H1 (cell line): ENCODE results near the gene TIAL1. TPM values are rescaled to one million over a fixed set of nuclear protein-coding genes. Genes with fewer than 3 reads are reported as not detected.

Experiments used
- CTCF ChIA-PET: fragments of 300-600 bp; sonication (Branson Sonifier 250); formaldehyde crosslinking; loops from one replicate; lab custom pipeline; 2021; ENCODE audit not compliant: partially characterized antibody; lab: Charles Lee
- POLR2A ChIA-PET: fragments of 300-600 bp; sonication (Branson Sonifier 250); formaldehyde crosslinking; loops from one replicate; lab custom pipeline; 2021; ENCODE audit warnings: inconsistent platforms; ENCODE audit not compliant: partially characterized antibody; lab: Charles Lee
- DNase-seq, 2 experiments: peaks; one replicate each; pipeline versions ENCODE4 v3.0.0 to v3.0.0-alpha.2; 2010 to 2022; ENCODE audit warnings: low spot score in 2 of 2, low read depth in 1 of 2, mixed read lengths in 1 of 2
- FAIRE-seq: peaks from 2 replicates; lab custom pipeline; 2011; peaks lifted over from hg19 to GRCh38; lab: Jason Lieb, UNC
- H2AFZ ChIP-seq: 2 replicates; pipeline ENCODE4 v1.8.1; 2012; ENCODE audit warnings: low read length, inconsistent platforms
- H2AK5ac ChIP-seq: 2 replicates; pipeline ENCODE4 v1.6.1; 2013; ENCODE audit warnings: low read depth, low read length
- H2BK120ac ChIP-seq: replicated peaks from 2 replicates; pipeline ENCODE3; 2013; ENCODE audit warnings: low read depth, low read length, inconsistent platforms
- H2BK12ac ChIP-seq: 2 replicates; pipeline ENCODE4 v1.6.1; 2013; ENCODE audit warnings: low read depth, low read length
- H2BK15ac ChIP-seq: 2 replicates; pipeline ENCODE4 v1.6.1; 2013; ENCODE audit warnings: low read length
- H2BK20ac ChIP-seq: 2 replicates; pipeline ENCODE4 v1.6.1; 2013; ENCODE audit warnings: low read length
- H2BK5ac ChIP-seq: 2 replicates; pipeline ENCODE4 v1.6.1; 2013; ENCODE audit warnings: low read depth, low read length
- H3K14ac ChIP-seq: 2 replicates; pipeline ENCODE4 v1.6.1; 2013; ENCODE audit warnings: inconsistent platforms; ENCODE audit not compliant: insufficient read length
- H3K18ac ChIP-seq: 2 replicates; pipeline ENCODE4 v1.6.1; 2013; ENCODE audit warnings: low read length; ENCODE audit errors: extremely low read depth
- H3K23ac ChIP-seq: 2 replicates; pipeline ENCODE4 v1.6.1; 2013; ENCODE audit warnings: inconsistent platforms; ENCODE audit not compliant: insufficient read length
- H3K23me2 ChIP-seq: 2 replicates; pipeline ENCODE4 v1.6.1; 2013; ENCODE audit warnings: low read depth, low read length
- H3K27ac ChIP-seq: 2 replicates; pipeline ENCODE4 v1.6.1; 2011; ENCODE audit warnings: low read depth, low read length, inconsistent platforms
- H3K27me3 ChIP-seq, 4 experiments: replicated peaks in 1 of 4; 1 replicate in 1 of 4; 2 replicates in 3 of 4; pipeline versions ENCODE4 v1.6.1 to v1.8.1; 2011 to 2013; ENCODE audit warnings: low read length in 3 of 4, mild to moderate bottlenecking in 3 of 4, inconsistent platforms in 2 of 4, mixed read lengths in 2 of 4, moderate library complexity in 1 of 4; ENCODE audit not compliant: control insufficient read depth in 3 of 4, insufficient read depth in 3 of 4; ENCODE audit errors: extremely low read depth in 1 of 4
- H3K36me3 ChIP-seq, 4 experiments: 2 replicates each; pipeline versions ENCODE4 v1.6.1 to v1.8.1; 2011 to 2013; ENCODE audit warnings: mild to moderate bottlenecking in 4 of 4, low read length in 3 of 4, moderate library complexity in 2 of 4, control low read depth in 1 of 4, inconsistent platforms in 1 of 4; ENCODE audit not compliant: insufficient read depth in 4 of 4, control insufficient read depth in 2 of 4
- H3K4ac ChIP-seq: replicated peaks from 2 replicates; pipeline ENCODE3; 2013; ENCODE audit warnings: low read length, low read depth, mixed read lengths, inconsistent platforms; ENCODE audit not compliant: insufficient read length
- H3K4me1 ChIP-seq, 4 experiments: replicated peaks in 1 of 4; 1 replicate in 1 of 4; 2 replicates in 3 of 4; pipeline versions ENCODE4 v1.6.1 to v1.8.1; 2011 to 2013; ENCODE audit warnings: low read length in 3 of 4, inconsistent platforms in 2 of 4, mixed read lengths in 1 of 4; ENCODE audit not compliant: insufficient read depth in 4 of 4, control insufficient read depth in 3 of 4
- H3K4me2 ChIP-seq, 2 experiments: 2 replicates each; pipeline versions ENCODE4 v1.6.1 to v1.8.1; 2011 to 2013; ENCODE audit warnings: low read depth in 2 of 2, low read length in 2 of 2, control low read depth in 1 of 2, inconsistent platforms in 1 of 2, mild to moderate bottlenecking in 1 of 2; ENCODE audit not compliant: insufficient read depth in 1 of 2
- H3K4me3 ChIP-seq, 4 experiments: fragments of 200-600, 300-600 bp in 1 of 4; sonication (generic), shearing (Covaris generic), sonication (Bioruptor Twin) in 1 of 4; 2 replicates each; pipeline versions ENCODE4 v1.5.1 to v1.8.1; 2011 to 2016; ENCODE audit warnings: low read length in 4 of 4, low read depth in 3 of 4, control low read depth in 2 of 4, inconsistent platforms in 2 of 4, mild to moderate bottlenecking in 2 of 4, mixed read lengths in 1 of 4, moderate library complexity in 1 of 4; ENCODE audit not compliant: insufficient read depth in 2 of 4; ENCODE audit errors: extremely low read depth in 1 of 4
- H3K56ac ChIP-seq: replicated peaks from 2 replicates; pipeline ENCODE3; 2013; ENCODE audit warnings: low read depth, mild to moderate bottlenecking, mixed read lengths, low read length, inconsistent platforms; ENCODE audit not compliant: insufficient read length
- H3K79me1 ChIP-seq: 2 replicates; pipeline ENCODE4 v1.6.1; 2013; ENCODE audit warnings: low read depth, low read length, control low read depth
- H3K79me2 ChIP-seq, 2 experiments: 2 replicates each; pipeline versions ENCODE4 v1.6.1 to v1.8.1; 2012 to 2013; ENCODE audit warnings: low read length in 2 of 2, mild to moderate bottlenecking in 2 of 2, inconsistent platforms in 1 of 2; ENCODE audit not compliant: insufficient read depth in 2 of 2, control insufficient read depth in 1 of 2
- H3K9ac ChIP-seq, 4 experiments: replicated peaks in 1 of 4; 1 replicate in 1 of 4; 2 replicates in 3 of 4; pipeline versions ENCODE4 v1.6.1 to v1.8.1; 2011 to 2013; ENCODE audit warnings: low read depth in 3 of 4, low read length in 3 of 4, control low read depth in 2 of 4, mild to moderate bottlenecking in 2 of 4, moderate library complexity in 2 of 4, inconsistent platforms in 1 of 4; ENCODE audit errors: extremely low read depth in 1 of 4
- H3K9me3 ChIP-seq, 2 experiments: 2 replicates each; pipeline versions ENCODE4 v1.6.1 to v1.8.1; 2012 to 2013; ENCODE audit warnings: mild to moderate bottlenecking in 2 of 2, moderate library complexity in 2 of 2, control low read depth in 1 of 2, inconsistent platforms in 1 of 2, low read depth in 1 of 2, low read length in 1 of 2, mixed read lengths in 1 of 2; ENCODE audit not compliant: insufficient read depth in 2 of 2
- H4K20me1 ChIP-seq, 2 experiments: replicated peaks in 1 of 2; 2 replicates each; pipeline versions ENCODE3 to v1.8.1; 2011 to 2013; ENCODE audit warnings: inconsistent platforms in 2 of 2, low read length in 2 of 2, mild to moderate bottlenecking in 1 of 2; ENCODE audit not compliant: insufficient read depth in 2 of 2, control insufficient read depth in 1 of 2
- H4K5ac ChIP-seq: 2 replicates; pipeline ENCODE4 v1.6.1; 2013; ENCODE audit warnings: low read length, low read depth, mixed read lengths, inconsistent platforms; ENCODE audit not compliant: insufficient read length
- H4K8ac ChIP-seq: 2 replicates; pipeline ENCODE4 v1.8.0; 2013; ENCODE audit warnings: mild to moderate bottlenecking, moderate library complexity, low read length, inconsistent platforms; ENCODE audit not compliant: insufficient read depth; ENCODE audit errors: extremely low read depth
- H4K91ac ChIP-seq: replicated peaks from 2 replicates; pipeline ENCODE3; 2013; ENCODE audit warnings: low read length, mixed read lengths, inconsistent platforms; ENCODE audit not compliant: insufficient read length
- CBX5 ChIP-seq: fragments of 300-800, 300-1000 bp; sonication (generic); IDR thresholded peaks from 2 replicates; pipeline ENCODE4 v1.7.1; 2016; ENCODE audit warnings: antibody characterized with exemption, low read length, low read depth
- CTBP2 ChIP-seq: IDR thresholded peaks from 2 replicates; pipeline ENCODE4 v1.7.0; 2011; ENCODE audit warnings: borderline replicate concordance, mild to moderate bottlenecking, moderate library complexity, mixed read lengths, low read length; ENCODE audit not compliant: insufficient read depth, insufficient read length
- EZH2 ChIP-seq: fragments of 200-600 bp; sonication (generic); IDR thresholded peaks from 2 replicates; pipeline ENCODE4 v1.7.1; 2012; ENCODE audit warnings: low read depth, mild to moderate bottlenecking, moderate library complexity, low read length, inconsistent platforms; ENCODE audit not compliant: severe bottlenecking
- GTF2F1 ChIP-seq: IDR thresholded peaks from 2 replicates; pipeline ENCODE4 v1.6.1; 2012; ENCODE audit warnings: low read depth, low read length, improper control_type of control experiment, borderline replicate concordance
- HDAC2 ChIP-seq, 2 experiments: fragments of 300-600 bp in 1 of 2; sonication (generic) in 1 of 2; IDR thresholded peaks; 2 replicates each; pipeline ENCODE4 v1.6.1; 2011 to 2012; ENCODE audit warnings: low read depth in 2 of 2, low read length in 2 of 2, mild to moderate bottlenecking in 2 of 2, moderate library complexity in 2 of 2, borderline replicate concordance in 1 of 2, inconsistent platforms in 1 of 2
- MAFK ChIP-seq: IDR thresholded peaks from 2 replicates; pipeline ENCODE4 v1.6.1; 2012; ENCODE audit warnings: low read depth, mild to moderate bottlenecking, improper control_type of control experiment, low read length
- NRF1 ChIP-seq: IDR thresholded peaks from 2 replicates; pipeline ENCODE4 v1.6.1; 2011; ENCODE audit warnings: mild to moderate bottlenecking, low read depth, low read length, improper control_type of control experiment
- POLR2AphosphoS5 ChIP-seq: IDR thresholded peaks from 2 replicates; pipeline ENCODE4 v1.6.1; 2011; ENCODE audit warnings: low read depth, low read length
- RBBP5 ChIP-seq: IDR thresholded peaks from 2 replicates; pipeline ENCODE4 v1.7.1; 2012; ENCODE audit warnings: low read depth, mild to moderate bottlenecking, inconsistent platforms, low read length, moderate library complexity, borderline replicate concordance
- TCF12 ChIP-seq: IDR thresholded peaks from 2 replicates; pipeline ENCODE4 v1.6.1; 2011; ENCODE audit warnings: low read depth, mild to moderate bottlenecking, low read length
- ZNF274 ChIP-seq: IDR thresholded peaks from 2 replicates; pipeline ENCODE4 v1.7.0; 2012; ENCODE audit warnings: low read length, borderline replicate concordance; ENCODE audit errors: extremely low read depth
- WGBS, 2 experiments: shearing (Covaris generic) in 1 of 2; methylation state at CpG; one replicate each; pipeline versions ENCODE4 v1.1.6 to v1.1.7; 2013 to 2015; ENCODE audit warnings: low lambda C conversion rate in 2 of 2, mixed read lengths in 2 of 2, inconsistent platforms in 1 of 2, low coverage in 1 of 2, missing lambda C conversion rate in 1 of 2; ENCODE audit not compliant: insufficient replicate concordance in 2 of 2, insufficient coverage in 1 of 2, insufficient read length in 1 of 2; ENCODE audit errors: extremely low coverage in 1 of 2, missing lambda C conversion rate in 1 of 2; 5-methylcytosine and 5-hydroxymethylcytosine counted together
- polyA plus RNA-seq, 7 experiments: library from polyadenylated mRNA; depleted of rRNA in 3 of 7; stranded (reverse) in 5 of 7; unstranded in 2 of 7; fragments of >200 nt in 5 of 7; fragments of 200-250 nt in 2 of 7; gene quantifications; 1 replicate in 5 of 7; 2 replicates in 1 of 7; 4 replicates in 1 of 7; pipeline versions ENCODE4 v1.2.1 to v1.2.3, GENCODE V29; 2011 to 2013; ENCODE audit warnings: missing spikeins in 2 of 7, mixed read lengths in 2 of 7
- total RNA-seq: library from RNA; stranded (reverse); fragmentation: NEBNext Ultra II Directional; extraction: Animal tissue kit (Norgen Biotek cat#: 25700); gene quantifications from 2 replicates; pipeline ENCODE4 v1.2.1, GENCODE V29; 2021
- TF ChIP-seq, protein P1 (sequence below): IDR thresholded peaks from 2 replicates; pipeline ENCODE4 v1.6.1; 2011; ENCODE audit warnings: low read depth, mild to moderate bottlenecking, low read length; ENCODE audit not compliant: insufficient read depth

TIAL1 gene
- total and polyA plus RNA-seq, 2 of the 8 experiments (the other 6 are each of a cell fraction or from before 2014, with no cell fraction given) = 50.4 to 166 TPM

DNA sequence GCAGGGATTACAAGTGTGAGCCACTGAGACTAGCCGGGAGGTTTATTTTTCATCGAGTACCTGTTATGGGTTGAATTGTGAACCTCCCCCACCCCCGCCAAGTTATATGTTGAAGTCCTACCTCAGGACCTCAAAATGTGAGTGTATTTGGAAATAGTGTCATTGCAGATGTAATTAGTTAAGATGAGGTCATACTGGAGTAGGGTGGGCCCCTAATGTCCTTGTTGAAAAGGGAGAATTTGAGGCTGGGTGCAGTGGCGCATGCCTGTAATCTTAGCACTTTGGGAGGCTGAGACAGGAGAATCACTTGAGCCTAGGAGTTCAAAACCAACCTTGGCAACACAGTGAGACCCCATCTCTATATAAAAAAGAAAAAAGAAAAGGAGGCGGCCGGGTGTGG lies 43.6 kb upstream of the TIAL1 start:
- H4K8ac ChIP-seq = no peak overlapping the region
- H2BK5ac ChIP-seq = no peak overlapping the region
- H3K18ac ChIP-seq = no peak overlapping the region
- no peak overlapping the region for H3K14ac ChIP-seq
- H4K5ac ChIP-seq = no peak overlapping the region
- DNase-seq (no peak), FAIRE-seq (no peak)
- H2AK5ac ChIP-seq = no peak overlapping the region
- H2BK12ac ChIP-seq = no peak overlapping the region
- ChIA-PET CTCF (interaction anchor here (0.6 kb wide), 1 partner anchor 1050 kb away, joined by 4 read pairs; no protein-coding TSS in a partner anchor), POLR2A (interaction anchor here (0.6 kb wide), 1 partner anchor 222 kb away, joined by 3 read pairs; no protein-coding TSS in a partner anchor)
- H2BK20ac ChIP-seq = no peak overlapping the region
- H3K4me3 ChIP-seq = no peak overlapping the region
- no peak overlapping the region for H2BK15ac ChIP-seq
- H2BK120ac ChIP-seq = no peak overlapping the region
- no peaks in the 10 kb centered on the region for H3K79me2 ChIP-seq
- 96% methylated on average over 6 of the region's 6 CpGs; no CpG with 5 or more reads in 1 of the 2 experiments for WGBS, 2 experiments
- no peak overlapping the region for H3K56ac ChIP-seq
- H3K23ac ChIP-seq = no peak overlapping the region
- no peak overlapping the region for H3K9ac ChIP-seq
- no peak overlapping the region for H3K4me2 ChIP-seq
- H3K27ac ChIP-seq = no peak overlapping the region
- no peaks in the 10 kb centered on the region for H3K79me1 ChIP-seq
- no peak overlapping the region for H4K91ac ChIP-seq
- no peaks in the 10 kb centered on the region for H3K9me3 ChIP-seq
- H3K4ac ChIP-seq = no peak overlapping the region
- no peak overlapping the region for H2AFZ ChIP-seq
- no peaks in the 10 kb centered on the region for H4K20me1 ChIP-seq
- no peaks in the 10 kb centered on the region; a peak in 2 of 7 replicates for H3K4me1 ChIP-seq
- no peaks in the 10 kb centered on the region for H3K36me3 ChIP-seq
- no peaks in the 10 kb centered on the region for H3K27me3 ChIP-seq
- H3K23me2 ChIP-seq = no peaks in the 10 kb centered on the region; the same call in 1 of the 2 replicates
- TF ChIP-seq MAFK (no peak), POLR2AphosphoS5 (no peak), RBBP5 (no peak), HDAC2 (IDR thresholded peaks at IDR 0.05; ENCODE audit: borderline replicate concordance in 1 of 2, low read depth in 2 of 2, low read length in 2 of 2) (no peak), TCF12 (no peak), ZNF274 (no peak), GTF2F1 (no peak), CBX5 (no peak), CTBP2 (no peak), EZH2 (no peak), NRF1 (no peak)
- TF ChIP-seq, protein P1, sequence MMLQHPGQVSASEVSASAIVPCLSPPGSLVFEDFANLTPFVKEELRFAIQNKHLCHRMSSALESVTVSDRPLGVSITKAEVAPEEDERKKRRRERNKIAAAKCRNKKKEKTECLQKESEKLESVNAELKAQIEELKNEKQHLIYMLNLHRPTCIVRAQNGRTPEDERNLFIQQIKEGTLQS = no peak
